CD4-positive, alpha-beta T cell treated with Interferon gamma for 1 hour (primary cell): ENCODE results near the gene NRCAM.

Experiments used
- DNase-seq: peaks from one replicate; pipeline ENCODE4 v3.0.0-alpha.2; 2020

NRCAM gene

DNA sequence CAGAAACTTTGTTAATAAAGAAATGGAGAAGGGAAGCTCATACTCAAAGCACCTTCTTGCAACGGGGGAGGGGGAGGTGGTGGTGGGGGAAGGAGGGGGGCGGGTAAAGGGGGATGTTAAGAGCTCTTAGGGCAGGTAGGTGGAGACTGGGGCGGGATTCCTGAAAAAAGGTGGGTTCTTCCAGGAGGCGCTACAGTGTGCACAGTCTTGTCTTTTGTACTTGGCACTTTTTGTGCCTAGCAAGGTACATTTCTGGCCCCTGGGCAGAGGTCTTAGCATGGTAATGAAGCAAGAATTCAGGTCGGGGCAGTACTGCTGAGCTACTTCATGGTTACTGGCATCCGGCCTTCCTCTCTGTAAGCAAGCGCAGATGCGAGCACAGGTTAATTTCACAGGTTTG, 310.8 kb downstream of the NRCAM start:
- no peak for DNase-seq

DNA sequence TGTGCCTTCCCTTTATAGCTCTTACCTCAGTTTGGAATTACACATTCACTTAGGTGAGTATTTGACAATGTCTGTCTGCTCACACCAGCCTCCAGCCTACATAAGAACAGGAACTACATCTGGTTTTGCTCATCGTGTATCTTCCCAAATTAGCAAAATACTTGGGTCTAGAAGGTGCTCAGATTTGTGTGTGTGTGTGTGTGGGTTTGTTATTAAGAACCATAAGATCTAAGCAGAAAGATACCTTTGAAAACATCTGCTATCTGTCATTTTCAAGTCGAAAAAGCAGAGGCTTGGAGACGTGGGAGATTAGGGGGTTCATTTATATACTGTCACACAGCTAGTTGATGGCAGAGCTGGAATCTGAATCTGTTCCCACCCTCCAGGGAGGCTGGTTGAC, 311.3 kb downstream of the NRCAM start:
- no peak for DNase-seq

DNA sequence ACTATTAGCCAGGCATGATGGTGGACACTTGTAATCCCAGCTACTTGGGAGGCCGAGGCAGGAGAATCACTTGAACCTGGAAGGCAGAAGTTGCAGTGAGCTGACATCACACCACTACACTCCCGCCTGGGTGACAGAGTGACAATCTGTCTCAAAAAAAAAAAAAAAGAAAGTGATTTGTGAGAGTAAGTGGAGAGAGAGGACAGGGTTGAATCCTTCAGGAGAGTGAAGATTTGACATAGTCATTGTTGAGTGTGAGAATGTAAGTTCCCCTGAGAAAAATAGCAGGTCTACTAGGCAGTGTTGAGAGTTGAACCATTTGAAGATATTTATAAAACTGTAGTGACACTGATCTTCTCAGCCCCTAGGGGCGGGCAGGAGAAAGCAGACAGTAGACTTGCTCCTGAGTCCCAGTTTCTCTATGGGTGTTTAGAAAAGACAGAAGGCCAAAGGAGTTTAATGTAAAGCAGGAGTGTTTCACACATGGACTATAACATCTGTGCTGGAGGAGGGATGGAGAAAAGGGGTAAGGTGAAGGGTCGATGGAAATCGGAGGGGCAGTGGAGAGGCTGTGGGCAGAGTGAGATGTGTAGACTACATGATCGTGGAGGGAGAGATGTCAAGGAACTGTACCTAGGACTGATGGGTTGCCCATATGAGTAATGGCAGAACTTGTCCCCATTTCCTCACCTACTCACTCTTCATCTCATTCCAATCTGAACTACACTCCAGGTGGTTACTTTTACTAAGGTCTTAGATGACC, 312.4 kb downstream of the NRCAM start:
- no peak for DNase-seq

DNA sequence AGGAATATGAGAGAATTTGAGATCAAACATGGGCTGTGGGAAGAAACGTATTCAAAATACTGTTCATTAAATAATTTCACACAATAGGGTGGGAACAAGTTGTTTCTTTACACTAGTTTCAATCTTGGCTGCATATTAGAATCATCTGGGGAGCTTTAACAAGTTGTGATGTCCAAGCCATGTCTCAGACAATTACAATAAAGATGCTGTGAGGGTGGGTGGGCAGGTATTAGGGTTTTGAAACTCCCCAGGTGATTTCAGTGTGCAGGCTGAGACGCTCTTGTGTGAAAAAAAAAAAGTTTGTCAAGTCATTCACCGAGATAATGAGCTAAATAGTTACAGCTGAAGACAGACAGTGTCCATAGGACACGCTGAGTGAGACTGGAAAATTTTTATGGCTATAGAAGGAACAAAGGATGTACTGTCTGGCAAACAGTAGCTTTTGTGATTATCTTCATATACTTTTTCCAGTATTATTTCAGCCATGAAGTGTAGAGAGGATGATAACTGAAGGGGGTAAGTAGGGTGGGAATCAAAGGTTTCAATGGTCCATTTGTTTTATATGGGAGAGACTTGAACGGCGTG, 313.5 kb downstream of the NRCAM start:
- no peak for DNase-seq

DNA sequence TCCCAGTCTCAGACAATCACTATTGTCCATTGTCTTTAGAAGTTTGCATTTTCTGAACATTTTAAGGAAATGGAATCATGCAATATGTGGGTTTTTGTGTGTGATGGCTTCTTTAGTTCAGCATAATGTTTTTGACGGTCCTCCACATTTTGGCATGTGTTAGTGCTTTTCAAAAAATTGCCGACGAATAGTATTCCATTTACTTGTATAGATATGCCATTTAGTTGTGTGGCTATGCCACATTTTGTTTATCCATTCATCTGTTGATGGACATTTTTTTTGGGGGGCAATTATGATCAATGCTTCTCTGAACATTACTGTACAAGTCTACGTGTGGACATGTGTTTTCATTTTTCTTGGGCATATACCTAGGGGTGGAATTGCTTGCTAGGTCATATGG, 314.1 kb downstream of the NRCAM start:
- no peak for DNase-seq

DNA sequence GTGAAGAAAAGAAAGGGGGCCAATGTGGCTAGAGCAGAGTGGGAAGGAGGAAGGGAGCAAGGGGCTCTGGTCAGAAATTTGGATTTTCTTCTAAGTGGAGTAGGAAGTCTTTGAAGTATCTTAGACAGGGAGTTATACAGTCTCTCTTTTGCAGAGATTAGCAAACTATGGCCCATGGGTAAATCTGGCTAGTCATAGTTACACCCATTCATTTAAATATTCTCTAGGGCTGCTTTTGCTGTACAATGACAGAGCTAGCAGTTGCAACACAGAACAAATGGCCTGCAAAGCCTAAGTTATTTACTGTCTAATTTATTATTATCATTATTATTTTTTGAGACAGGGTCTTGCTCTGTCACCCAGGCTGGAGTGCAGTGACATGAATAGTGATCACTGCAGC, 315.6 kb downstream of the NRCAM start:
- DNase-seq = no peak

DNA sequence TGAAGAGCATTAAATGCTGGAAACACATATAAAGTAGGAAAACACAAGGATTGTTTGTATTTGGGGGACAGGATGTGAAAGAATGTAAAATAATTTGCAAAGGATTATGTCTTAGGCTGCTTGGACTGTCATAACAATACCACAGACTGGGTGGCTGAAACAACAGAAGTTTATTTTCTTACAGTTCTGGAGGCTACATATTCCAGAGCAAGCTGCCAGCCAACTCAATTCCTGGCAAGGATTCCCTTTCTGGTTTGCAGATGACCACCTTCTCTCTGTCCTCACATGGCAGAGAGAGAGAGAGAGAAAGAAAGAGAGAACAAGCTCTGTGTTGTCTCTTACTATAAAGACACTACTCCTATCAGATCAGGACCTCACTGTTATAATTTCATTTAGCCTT, 317.3 kb downstream of the NRCAM start:
- DNase-seq = no peak

DNA sequence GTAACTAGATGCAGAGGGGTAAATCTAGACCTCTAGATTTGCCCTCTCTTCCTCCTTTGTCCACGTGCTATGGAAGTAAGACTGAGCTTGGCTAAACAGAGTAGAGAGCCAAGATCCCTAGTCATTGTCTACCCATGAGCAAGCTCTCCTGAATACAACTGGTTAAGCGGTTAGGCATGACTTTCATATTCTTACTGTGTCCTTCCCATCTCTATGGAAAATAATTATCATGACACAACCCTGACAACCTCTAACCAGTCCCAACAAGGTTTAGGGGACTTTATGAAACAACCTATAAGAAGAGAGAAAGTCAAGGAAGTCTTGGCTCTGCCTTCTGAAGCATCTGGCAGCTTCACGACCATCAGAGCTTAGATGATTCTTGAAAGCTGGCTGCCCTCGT, 318.2 kb downstream of the NRCAM start:
- DNase-seq = no peak

DNA sequence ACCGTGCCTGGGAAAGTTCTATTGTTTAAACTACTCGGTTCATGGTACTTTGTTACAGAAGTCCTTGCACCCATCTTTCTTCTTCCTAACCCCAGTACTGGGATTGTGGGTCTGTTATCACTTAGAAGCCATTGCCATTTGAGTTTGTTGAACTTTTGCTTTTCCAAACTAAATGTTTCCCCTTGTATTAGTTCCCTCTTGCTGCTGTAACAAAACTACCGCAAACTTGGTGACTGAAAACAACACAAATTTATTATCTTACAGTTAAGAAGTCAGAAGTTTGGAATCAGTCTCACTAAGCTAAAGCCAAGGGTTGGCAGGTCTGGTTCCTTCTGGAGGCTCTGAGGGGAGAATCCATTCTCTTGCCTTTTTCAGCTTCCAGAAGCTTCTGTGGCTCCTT, 319.2 kb downstream of the NRCAM start:
- DNase-seq = no peak

DNA sequence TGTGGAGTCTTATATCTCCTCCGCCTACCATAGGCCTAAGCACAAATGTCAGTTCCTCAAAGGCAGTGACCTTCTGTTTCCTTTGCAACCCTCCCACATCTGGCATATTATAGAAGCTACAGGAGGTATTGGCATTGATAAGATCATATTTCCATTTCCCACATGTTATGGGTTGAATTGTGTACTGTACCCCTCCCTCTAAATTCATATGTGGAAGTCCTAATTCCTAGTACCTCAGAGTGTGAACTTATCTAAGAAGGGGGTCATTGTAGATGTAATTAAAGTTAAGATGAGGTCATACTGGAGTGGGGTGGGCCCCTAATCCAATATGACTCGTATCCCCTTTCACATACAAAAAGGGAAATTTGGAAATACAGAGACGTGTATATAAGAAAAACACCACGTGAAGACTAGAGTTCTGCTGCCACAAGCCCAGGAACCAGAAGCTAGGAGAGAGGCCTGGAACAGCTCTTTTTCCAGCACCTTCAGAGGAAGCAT, 320.0 kb downstream of the NRCAM start:
- no peak for DNase-seq

DNA sequence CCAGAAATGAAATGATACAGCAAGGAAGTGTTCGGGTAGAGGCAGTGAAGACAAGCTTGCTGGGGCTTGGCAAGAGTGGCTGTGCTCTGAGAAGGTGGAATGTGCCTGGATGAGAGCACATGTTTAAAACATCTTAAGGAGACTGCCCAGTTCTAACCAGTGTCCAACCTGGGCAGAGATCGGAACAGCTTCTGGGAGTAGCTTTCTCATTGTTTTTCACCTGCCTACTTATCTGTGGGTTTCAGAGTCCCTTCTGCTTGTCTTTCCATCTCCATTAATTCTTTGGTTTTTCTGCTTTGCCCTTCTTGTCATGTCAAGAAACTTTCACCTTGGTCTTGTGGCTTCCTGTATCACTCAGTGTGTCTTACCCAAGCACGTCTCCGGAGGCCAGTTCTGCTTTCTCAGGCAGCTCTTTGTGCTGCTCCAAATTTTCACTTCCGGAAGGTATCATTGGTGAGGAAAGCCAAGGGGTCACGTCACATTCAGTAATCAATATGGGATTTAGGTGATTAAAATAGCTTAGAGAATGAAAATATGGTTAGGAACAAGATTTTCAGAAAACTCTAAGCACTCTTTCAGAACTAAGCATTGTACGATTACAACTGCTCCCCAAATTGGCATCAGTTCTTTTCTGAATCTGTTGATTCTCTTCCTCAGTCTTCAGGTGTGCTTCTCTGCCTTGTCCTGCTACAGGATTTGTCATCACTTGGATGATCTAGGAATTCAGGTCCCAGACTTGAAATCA, 320.6 kb downstream of the NRCAM start:
- peak; percentile 42 for DNase-seq

DNA sequence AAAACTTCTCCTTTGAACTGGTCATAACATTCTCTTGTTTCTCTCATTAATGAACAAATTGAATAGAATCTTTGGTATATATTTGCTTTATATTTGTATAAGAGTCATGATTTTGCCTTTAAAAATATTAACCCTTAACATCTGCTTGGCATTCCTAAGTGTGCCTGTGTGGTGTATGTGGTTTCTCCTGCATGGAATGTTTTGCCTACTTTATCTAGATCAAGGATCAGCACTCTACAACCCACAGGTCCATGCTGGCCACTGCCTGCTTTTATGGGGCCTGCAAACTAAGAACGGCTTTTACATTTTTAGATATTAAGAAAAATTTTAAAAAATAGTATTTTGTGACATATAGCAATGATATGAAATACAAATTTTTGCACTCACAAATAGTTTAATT, 321.8 kb downstream of the NRCAM start:
- no peak for DNase-seq

DNA sequence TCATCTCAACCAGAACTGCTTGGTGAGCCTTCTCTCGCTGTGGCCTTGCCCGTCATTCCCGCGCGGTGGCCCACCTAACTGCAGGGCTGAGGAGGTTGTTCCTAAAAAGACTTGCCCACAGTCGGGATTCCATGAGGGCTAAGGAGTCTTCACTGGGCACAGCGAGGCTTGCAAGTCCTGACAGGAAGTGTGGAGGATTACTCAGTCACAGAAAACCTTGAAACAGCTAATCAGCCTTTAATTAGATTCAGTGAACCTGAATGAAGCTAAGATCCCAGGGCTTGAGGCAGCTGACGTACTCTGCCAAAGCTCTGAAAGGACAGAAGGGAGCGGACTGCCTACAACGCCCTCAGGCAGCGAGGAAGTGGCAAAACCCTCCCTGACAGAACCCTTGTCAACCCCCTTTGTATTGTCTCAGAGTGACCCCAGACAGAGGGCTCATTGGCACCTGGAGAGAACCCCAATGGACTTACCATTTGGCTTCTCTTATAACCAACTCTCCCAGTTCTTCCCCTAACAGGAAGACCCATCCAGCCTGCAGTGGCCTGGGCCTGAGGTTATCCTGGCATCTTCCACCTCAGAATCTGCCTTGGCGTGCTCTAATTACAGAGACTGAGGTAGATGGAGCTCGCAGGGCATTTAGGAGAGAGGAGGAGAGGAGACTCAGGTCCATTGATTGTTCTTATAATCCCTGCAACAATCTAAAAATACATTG, 323.5 kb downstream of the NRCAM start:
- no peak for DNase-seq

DNA sequence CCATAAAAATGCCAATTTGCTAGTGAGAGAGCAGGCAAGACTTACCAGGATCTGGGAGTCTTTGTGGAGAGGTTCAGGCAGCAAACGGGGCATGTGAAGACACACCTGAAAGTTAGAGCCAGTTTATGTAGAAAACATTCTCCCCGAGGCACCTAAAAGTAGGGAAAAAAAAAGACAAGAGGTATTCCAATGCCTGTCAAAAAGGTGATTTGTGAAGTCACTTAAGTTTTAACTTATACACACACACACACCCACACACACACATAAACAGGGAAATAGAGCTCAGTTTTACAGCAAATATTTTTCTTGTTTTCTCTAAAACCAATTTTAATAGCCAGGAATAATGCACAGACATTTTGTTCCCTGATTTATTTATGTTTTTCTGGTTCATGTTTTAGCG, 326.0 kb downstream of the NRCAM start, which contains the start of gene LAMB4:
TSS of gene LAMB4 (minus strand) at position 101 of the 400 bp plus-strand sequence. CDS start 7,197 bp downstream, outside the sequence.
- no peak for DNase-seq

DNA sequence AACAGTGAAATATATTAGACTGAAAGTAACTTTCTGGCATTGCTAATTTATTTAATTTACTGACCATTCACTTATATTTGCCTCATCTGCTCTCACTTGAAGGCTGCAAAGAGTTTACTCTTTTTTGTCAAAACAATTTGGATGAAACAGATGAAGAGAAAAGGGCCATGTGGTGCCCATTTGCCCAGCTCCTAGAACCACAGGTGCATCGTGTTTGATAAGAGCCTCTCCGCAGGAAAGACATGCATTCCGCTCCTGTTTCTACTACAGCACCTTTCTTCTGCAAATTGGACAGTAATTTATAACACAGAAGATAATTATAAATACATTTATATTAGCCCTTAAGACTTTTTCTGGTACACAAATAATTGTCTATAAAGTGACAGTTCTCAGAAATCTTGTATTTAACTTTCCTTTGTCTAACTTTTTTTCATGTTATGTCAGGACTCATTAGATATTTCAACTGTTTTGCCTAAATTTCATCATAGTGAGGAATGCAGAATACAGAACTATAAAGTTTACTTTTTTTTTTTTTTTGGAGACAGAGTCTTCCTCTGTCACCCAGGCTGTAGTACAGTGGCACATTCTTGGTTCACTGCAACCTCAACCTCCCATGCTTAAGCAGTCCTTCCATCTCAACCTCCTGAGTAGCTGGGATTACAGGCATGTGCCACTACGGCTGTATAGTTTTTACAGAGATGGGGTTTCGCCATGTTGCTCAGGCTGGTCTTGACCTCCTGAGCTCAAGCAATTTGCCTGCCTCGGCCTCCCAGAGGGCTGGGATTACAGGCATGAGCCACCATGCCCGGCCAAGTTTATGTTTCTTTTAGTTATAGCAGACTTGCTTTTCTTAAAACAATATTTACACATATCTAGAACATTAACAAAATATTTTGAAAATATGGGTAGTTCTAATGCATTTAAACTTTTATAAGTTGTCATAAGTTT, 326.9 kb downstream of the NRCAM start:
- no peak for DNase-seq

DNA sequence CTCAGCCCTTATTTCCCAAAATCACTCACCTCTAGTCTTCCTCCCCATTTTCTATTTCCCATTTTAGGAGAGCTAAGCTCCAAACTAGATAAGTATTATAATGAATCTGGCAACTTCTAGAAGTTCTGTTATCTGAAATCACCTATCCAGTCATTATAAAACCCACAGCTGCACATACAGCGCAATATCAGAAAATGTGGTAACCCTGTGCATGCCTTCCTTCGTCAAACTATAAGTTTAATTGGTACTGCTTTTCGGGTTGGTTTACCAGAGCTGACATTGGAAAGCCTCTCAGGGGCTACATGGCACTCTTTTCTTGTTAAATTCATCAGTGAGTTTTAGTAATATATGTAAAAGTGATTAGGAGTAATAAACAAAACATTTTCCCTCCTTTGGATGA, 327.7 kb downstream of the NRCAM start:
- DNase-seq = no peak

DNA sequence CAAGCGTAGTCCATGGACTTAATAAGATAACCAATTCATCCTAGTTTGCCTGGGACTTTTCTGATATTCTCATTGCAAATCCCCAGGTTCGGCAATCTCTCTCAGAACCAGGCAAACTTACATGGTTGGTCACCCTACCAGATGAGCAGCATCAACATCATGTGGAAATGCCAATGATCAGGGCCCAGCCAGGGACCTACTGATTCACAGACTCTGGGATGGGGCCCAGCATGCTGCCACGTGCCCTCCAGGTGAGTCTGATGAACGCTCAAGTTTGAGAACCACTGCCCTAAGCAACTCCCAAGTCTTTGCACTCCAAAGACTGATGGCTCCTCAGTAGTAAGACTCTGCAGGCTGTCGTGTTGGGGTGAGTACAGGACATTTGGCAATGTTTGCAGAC, 328.8 kb downstream of the NRCAM start:
- no peak for DNase-seq

DNA sequence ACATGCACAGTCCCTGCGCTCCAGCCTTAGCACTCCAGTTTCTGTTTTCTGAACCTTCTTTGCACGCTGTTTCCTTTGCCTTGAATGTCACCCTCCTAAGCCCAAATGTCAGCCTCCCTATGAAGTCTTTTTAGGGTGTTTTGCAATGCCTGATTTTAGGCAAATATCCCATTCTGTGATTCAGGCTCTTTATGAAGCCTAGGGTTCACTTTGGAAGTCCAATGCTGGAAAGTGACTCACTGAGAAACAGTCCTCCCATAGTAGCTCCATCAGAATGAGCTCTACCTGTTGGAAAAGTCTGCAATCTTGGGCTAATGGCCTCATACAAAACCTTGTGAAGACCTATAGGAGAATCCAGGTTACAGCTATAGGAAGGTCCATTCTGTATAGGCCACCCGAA, 331.4 kb downstream of the NRCAM start:
- no peak for DNase-seq

DNA sequence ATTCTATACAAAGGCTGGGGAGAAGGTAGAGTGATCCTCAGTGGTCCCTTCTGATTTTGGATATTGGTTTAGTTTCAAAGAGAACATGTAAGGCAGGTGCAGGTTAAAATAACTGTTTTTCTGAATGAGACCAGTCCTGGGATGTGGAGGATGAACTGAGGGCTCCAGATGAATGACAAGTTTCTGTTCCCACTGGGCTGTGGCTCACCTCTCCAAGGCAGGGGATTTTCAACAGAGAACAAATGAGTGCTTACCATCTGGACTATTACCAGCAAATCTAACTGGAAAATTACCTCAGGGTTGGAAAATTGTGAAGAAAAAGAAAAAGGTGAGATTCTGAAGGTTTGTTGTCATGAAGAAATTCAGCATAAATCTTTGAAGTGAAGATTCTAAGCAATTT, 334.1 kb downstream of the NRCAM start:
- DNase-seq = no peak

DNA sequence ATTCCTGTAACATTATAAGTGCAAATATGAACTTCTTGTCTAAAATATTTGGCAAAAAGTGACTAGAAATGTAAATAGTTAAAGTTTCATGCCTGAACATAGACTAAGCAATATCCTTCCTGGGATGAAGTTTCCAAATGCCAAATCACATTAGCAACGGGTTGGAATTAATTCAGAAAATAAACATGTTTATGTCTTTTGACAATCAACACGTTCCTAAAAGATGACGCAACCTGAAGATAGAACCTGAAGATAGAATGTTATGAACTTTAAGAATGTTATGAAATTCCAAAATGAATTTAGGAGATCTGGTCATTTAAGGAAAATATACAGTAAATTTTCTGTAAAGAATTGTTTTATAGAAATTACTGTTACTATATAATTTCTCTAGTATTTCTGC, 335.3 kb downstream of the NRCAM start:
- DNase-seq = no peak

DNA sequence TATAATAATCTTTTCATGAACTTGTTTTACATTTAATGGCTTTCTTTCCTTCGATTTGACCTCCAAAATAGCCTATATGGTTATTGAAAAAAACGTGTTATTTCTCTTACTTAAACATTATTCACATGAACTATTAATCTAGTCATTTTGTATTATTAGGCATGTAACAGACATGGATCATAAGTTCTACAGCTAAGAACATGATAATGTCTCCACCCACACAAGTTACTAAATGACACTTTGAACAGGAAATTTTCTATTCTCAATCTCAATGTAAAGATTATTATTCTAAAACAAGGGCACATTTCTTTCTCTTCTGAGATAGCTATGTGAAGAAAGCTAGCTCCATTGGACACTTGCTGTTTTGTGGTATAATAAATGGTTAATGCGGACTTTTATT, 336.0 kb downstream of the NRCAM start:
- DNase-seq = no peak

DNA sequence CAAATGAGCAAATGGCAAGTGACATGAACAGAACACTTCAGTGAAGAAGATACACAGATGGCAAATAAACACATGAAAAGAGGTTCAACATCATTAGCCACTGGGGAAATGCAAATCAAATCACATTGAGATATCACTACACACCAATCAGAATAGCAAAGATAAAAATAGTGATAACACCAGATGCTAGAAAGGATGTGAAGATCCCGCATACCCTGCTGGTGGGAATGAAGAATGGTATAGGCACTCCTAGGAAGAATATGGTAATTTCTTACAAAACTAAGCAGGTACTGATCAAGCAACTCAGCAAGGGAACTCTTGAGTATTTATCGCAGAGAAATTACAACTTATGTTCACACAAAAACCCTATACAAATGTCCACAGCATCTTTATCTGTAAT, 337.3 kb downstream of the NRCAM start:
- no peak for DNase-seq
